ENCODE results near the gene ALDH1L2.

The ALDH1L2 gene

DNA sequence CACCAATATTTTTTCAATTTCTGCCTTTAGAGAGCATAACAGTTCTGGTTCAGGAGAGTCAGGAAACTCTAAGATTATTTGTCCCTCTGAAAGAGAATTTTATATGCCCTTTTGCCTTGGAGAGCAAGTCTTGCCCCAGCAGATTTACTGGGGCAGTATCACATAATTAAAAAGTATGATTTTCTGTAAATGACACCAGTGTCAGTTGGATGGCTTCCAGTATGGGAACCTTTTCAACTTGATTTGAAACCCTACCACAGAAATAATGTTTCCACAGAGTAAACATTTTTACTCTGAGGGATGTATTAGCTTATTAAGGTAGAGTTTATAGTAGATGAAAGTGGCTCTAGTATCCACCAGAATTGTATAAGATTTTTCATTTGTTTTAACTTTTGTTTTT is 82.8 kb downstream of the ALDH1L2 start:
- Histone ChIP-seq H3K4me2 (ENCODE audit: low read length) (no peak overlapping the region), H3K9ac (ENCODE audit: low read length) (no peak overlapping the region), H2AFZ (ENCODE audit: insufficient read depth, low read length, poor library complexity) (no peak overlapping the region), H2BK120ac (ENCODE audit: insufficient read depth, low read length, poor library complexity) (no peak overlapping the region), H3K14ac (ENCODE audit: low read length) (no peak overlapping the region), H2AK5ac (ENCODE audit: low read length) (no peak overlapping the region), H3K4me3 (ENCODE audit: low read depth, low read length) (no peak overlapping the region), H2BK5ac (ENCODE audit: low read depth, low read length, poor library complexity) (no peak overlapping the region), H3K79me1 (ENCODE audit: low read length) (no peaks in the 10 kb centered on the region), H4K91ac (ENCODE audit: low read depth, low read length) (no peak overlapping the region), H3K79me2 (ENCODE audit: control insufficient read depth, insufficient read depth, low read length, poor library complexity) (no peaks in the 10 kb centered on the region), H2BK12ac (ENCODE audit: low read length) (no peak overlapping the region), H4K12ac (ENCODE audit: low read depth, low read length) (no peak overlapping the region), H3K36me3 (ENCODE audit: control insufficient read depth in 1 of 2, insufficient read depth in 2 of 2, low read length in 2 of 2) (peaks cover 15 to 23% of the 10 kb centered on the region in 2 experiments), H3K4ac (ENCODE audit: low read depth, low read length) (no peak overlapping the region), H3K23ac (ENCODE audit: low read length) (no peak overlapping the region), H3K27ac (ENCODE audit: low read depth, low read length) (no peak overlapping the region), H3K4me1 (ENCODE audit: control insufficient read depth in 1 of 2, insufficient read depth in 2 of 2, low read length in 2 of 2) (no peaks in the 10 kb centered on the region), H4K8ac (ENCODE audit: low read depth, low read length) (no peak overlapping the region), H3K27me3 (ENCODE audit: insufficient read depth, low read length) (no peaks in the 10 kb centered on the region), H3K9me3 (ENCODE audit: insufficient read depth, low read depth, low read length) (no peaks in the 10 kb centered on the region), H3K18ac (ENCODE audit: low read length) (no peak overlapping the region)
- DNase-seq: no peak

DNA sequence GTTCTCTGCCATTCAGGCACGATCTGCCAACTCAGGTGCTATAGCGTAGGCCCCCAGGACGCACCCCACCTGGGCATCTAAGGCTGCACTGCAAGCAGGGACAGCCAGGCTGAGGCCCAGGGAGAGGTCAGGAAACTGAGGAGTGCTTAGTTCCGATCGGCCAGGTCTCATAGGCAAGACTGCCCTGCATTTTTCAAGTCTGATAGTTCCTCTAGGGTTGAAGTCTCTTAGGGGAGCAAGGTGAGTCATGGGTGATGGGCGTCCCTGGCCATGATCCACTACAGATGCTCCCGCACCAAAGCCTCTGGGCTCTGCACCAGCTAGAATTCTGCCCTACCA is 84.9 kb downstream of the ALDH1L2 start:
- Histone ChIP-seq H2BK120ac (ENCODE audit: insufficient read depth, low read length, poor library complexity) (no peak overlapping the region), H3K23ac (ENCODE audit: low read length) (no peak overlapping the region), H3K18ac (ENCODE audit: low read length) (no peak overlapping the region), H4K91ac (ENCODE audit: low read depth, low read length) (no peak overlapping the region), H3K27me3 (ENCODE audit: insufficient read depth, low read length) (no peaks in the 10 kb centered on the region), H3K79me1 (ENCODE audit: low read length) (no peaks in the 10 kb centered on the region), H2AK5ac (ENCODE audit: low read length) (no peak overlapping the region), H3K9me3 (ENCODE audit: insufficient read depth, low read depth, low read length) (no peaks in the 10 kb centered on the region), H3K4me1 (ENCODE audit: control insufficient read depth in 1 of 2, insufficient read depth in 2 of 2, low read length in 2 of 2) (no peaks in the 10 kb centered on the region), H2AFZ (ENCODE audit: insufficient read depth, low read length, poor library complexity) (no peak overlapping the region), H4K12ac (ENCODE audit: low read depth, low read length) (no peak overlapping the region), H3K4ac (ENCODE audit: low read depth, low read length) (no peak overlapping the region), H3K14ac (ENCODE audit: low read length) (no peak overlapping the region), H3K36me3 (ENCODE audit: control insufficient read depth in 1 of 2, insufficient read depth in 2 of 2, low read length in 2 of 2) (peaks cover 15 to 29% of the 10 kb centered on the region in 2 experiments), H3K4me2 (ENCODE audit: low read length) (no peak overlapping the region), H2BK5ac (ENCODE audit: low read depth, low read length, poor library complexity) (no peak overlapping the region), H3K27ac (ENCODE audit: low read depth, low read length) (no peak overlapping the region), H3K9ac (ENCODE audit: low read length) (no peak overlapping the region), H2BK12ac (ENCODE audit: low read length) (no peak overlapping the region), H3K79me2 (ENCODE audit: control insufficient read depth, insufficient read depth, low read length, poor library complexity) (no peaks in the 10 kb centered on the region), H3K4me3 (ENCODE audit: low read depth, low read length) (no peak overlapping the region), H4K8ac (ENCODE audit: low read depth, low read length) (no peak overlapping the region)
- WGBS (ENCODE audit: extremely low coverage, insufficient coverage, insufficient read length): no CpG with 5 or more reads among the region's 7 CpGs
- DNase-seq: no peak

DNA sequence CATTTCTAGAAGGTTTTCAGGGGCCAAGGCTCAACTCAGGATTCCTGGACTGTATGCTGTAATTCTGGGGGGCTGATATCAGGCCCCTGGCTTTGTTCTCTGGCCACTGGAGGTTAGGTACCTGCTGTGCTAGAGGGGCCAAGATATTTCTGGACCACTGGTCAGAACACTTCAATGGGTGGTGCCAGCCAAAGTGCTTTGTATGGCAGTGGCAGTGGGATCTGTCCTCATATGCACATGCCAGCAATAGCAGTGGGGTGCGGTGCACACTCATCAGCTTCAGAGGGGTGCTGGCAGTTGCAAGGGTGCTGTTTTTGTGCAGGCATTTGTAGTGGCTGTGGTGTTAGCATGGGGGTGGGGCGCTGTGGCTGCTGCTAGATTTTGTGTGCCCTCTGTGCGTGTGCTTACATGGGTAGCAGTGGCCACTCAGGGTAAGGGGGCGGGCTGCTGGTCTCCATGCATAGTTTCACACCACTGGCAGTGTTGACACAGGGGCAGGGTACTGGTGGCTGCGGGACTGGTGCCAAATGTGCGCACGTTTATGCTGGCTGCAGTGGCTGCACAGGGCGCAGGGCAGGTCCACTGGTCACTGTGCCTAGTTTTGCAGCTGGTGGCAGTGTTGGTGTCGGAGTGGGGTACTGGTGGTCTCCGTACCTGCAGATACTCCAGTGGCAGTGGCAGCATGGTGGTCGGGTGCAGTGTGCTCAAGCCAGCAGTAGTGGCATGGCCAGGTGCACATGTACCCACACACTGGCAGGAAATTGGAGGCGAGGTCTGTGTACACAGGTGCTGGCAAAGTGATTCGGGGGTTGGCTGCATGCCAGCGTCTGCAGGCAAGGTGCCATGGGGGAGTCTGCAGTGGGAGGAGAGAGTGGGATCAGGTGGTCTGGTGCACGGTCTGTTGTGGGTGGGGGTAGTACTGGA is 85.6 kb downstream of the ALDH1L2 start:
- no peak overlapping the region for H2BK120ac ChIP-seq (ENCODE audit: insufficient read depth, low read length, poor library complexity)
- no peak overlapping the region for H3K4ac ChIP-seq (ENCODE audit: low read depth, low read length)
- H3K27me3 ChIP-seq (ENCODE audit: insufficient read depth, low read length): no peaks in the 10 kb centered on the region
- H4K12ac ChIP-seq (ENCODE audit: low read depth, low read length): no peak overlapping the region
- no peaks in the 10 kb centered on the region for H3K9me3 ChIP-seq (ENCODE audit: insufficient read depth, low read depth, low read length)
- H2BK5ac ChIP-seq (ENCODE audit: low read depth, low read length, poor library complexity): no peak overlapping the region
- no peak overlapping the region for H3K23ac ChIP-seq (ENCODE audit: low read length)
- H3K79me1 ChIP-seq (ENCODE audit: low read length): no peaks in the 10 kb centered on the region
- H3K36me3 ChIP-seq (ENCODE audit: control insufficient read depth in 1 of 2, insufficient read depth in 2 of 2, low read length in 2 of 2): peaks cover 15 to 29% of the 10 kb centered on the region in 2 experiments
- H4K8ac ChIP-seq (ENCODE audit: low read depth, low read length): no peak overlapping the region
- H3K9ac ChIP-seq (ENCODE audit: low read length): no peak overlapping the region
- no peak overlapping the region for H3K4me3 ChIP-seq (ENCODE audit: low read depth, low read length)
- H2BK12ac ChIP-seq (ENCODE audit: low read length): no peak overlapping the region
- no CpG with 5 or more reads among the region's 15 CpGs for WGBS (ENCODE audit: extremely low coverage, insufficient coverage, insufficient read length)
- H2AK5ac ChIP-seq (ENCODE audit: low read length): no peak overlapping the region
- no peak overlapping the region for H2AFZ ChIP-seq (ENCODE audit: insufficient read depth, low read length, poor library complexity)
- no peaks in the 10 kb centered on the region for H3K4me1 ChIP-seq (ENCODE audit: control insufficient read depth in 1 of 2, insufficient read depth in 2 of 2, low read length in 2 of 2)
- no peak overlapping the region for H3K18ac ChIP-seq (ENCODE audit: low read length)
- H3K14ac ChIP-seq (ENCODE audit: low read length): no peak overlapping the region
- DNase-seq: no peak
- no peak overlapping the region for H4K91ac ChIP-seq (ENCODE audit: low read depth, low read length)
- H3K27ac ChIP-seq (ENCODE audit: low read depth, low read length): no peak overlapping the region
- H3K79me2 ChIP-seq (ENCODE audit: control insufficient read depth, insufficient read depth, low read length, poor library complexity): no peaks in the 10 kb centered on the region
- no peak overlapping the region for H3K4me2 ChIP-seq (ENCODE audit: low read length)

DNA sequence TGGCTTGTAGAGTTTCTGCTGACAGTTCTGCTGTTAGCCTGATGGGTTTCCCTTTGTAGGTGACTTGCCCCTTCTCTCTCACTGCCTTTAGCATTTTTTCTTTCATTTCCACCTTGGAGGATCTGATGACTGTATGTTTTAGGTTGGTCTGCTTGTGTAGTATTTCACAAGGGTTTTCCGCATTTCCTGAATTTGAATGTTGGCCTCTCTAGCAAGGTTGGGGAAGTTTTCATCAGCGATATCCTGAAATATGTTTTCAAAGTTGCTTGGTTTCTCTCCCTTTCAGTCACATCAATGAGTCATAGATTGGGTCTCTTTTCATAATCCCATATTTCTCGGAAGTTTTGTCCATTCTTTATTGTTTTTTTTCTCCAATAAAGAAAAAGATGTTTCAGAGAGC is 86.7 kb downstream of the ALDH1L2 start:
- peak in 1 of 2 donors; percentile 6 for DNase-seq
- no peaks in the 10 kb centered on the region for H3K27me3 ChIP-seq (ENCODE audit: insufficient read depth, low read length)
- no peak overlapping the region for H3K27ac ChIP-seq (ENCODE audit: low read depth, low read length)
- no peak overlapping the region for H2AK5ac ChIP-seq (ENCODE audit: low read length)
- H2BK5ac ChIP-seq (ENCODE audit: low read depth, low read length, poor library complexity): no peak overlapping the region
- H3K4me3 ChIP-seq (ENCODE audit: low read depth, low read length): no peak overlapping the region
- H3K9me3 ChIP-seq (ENCODE audit: insufficient read depth, low read depth, low read length): no peaks in the 10 kb centered on the region
- H4K8ac ChIP-seq (ENCODE audit: low read depth, low read length): no peak overlapping the region
- peaks cover 20 to 33% of the 10 kb centered on the region in 2 experiments for H3K36me3 ChIP-seq (ENCODE audit: control insufficient read depth in 1 of 2, insufficient read depth in 2 of 2, low read length in 2 of 2)
- H3K14ac ChIP-seq (ENCODE audit: low read length): no peak overlapping the region
- no peaks in the 10 kb centered on the region for H3K79me2 ChIP-seq (ENCODE audit: control insufficient read depth, insufficient read depth, low read length, poor library complexity)
- no peak overlapping the region for H3K18ac ChIP-seq (ENCODE audit: low read length)
- H4K91ac ChIP-seq (ENCODE audit: low read depth, low read length): no peak overlapping the region
- no peak overlapping the region for H3K4ac ChIP-seq (ENCODE audit: low read depth, low read length)
- H2BK12ac ChIP-seq (ENCODE audit: low read length): no peak overlapping the region
- no peaks in the 10 kb centered on the region for H3K4me1 ChIP-seq (ENCODE audit: control insufficient read depth in 1 of 2, insufficient read depth in 2 of 2, low read length in 2 of 2)
- H3K79me1 ChIP-seq (ENCODE audit: low read length): no peaks in the 10 kb centered on the region
- H3K4me2 ChIP-seq (ENCODE audit: low read length): no peak overlapping the region
- H3K23ac ChIP-seq (ENCODE audit: low read length): no peak overlapping the region
- H2AFZ ChIP-seq (ENCODE audit: insufficient read depth, low read length, poor library complexity): no peak overlapping the region
- H2BK120ac ChIP-seq (ENCODE audit: insufficient read depth, low read length, poor library complexity): no peak overlapping the region
- no peak overlapping the region for H4K12ac ChIP-seq (ENCODE audit: low read depth, low read length)
- WGBS (ENCODE audit: extremely low coverage, insufficient coverage, insufficient read length): no CpG with 5 or more reads among the region's 3 CpGs
- no peak overlapping the region for H3K9ac ChIP-seq (ENCODE audit: low read length)
